Panc1 (cell line): ENCODE data around the gene GLRA3. TPM values are rescaled to one million over a fixed set of nuclear protein-coding genes. Genes with fewer than 3 reads are reported as not detected.

ENCODE experiments used
- ATAC-seq: fragments of 200-7000 bp; cut with Tn5 transposase; 2 replicates; pipeline ENCODE4 v1.9.1; 2020; ENCODE audit warnings: mild to moderate bottlenecking, moderate library complexity
- BruUV-seq: library from RNA; stranded (reverse); fragments of 400-500 nt; replicated peaks from 2 replicates; lab custom pipeline; 2021; lab: Mats Ljungman, UMichigan
- CTCF ChIA-PET: fragments of 300-600 bp; sonication (Branson Sonifier 250); formaldehyde crosslinking; loops from one replicate; lab custom pipeline; 2022; ENCODE audit warnings: antibody characterized with exemption; lab: Charles Lee
- POLR2A ChIA-PET: fragments of 300-600 bp; sonication (Branson Sonifier 250); formaldehyde crosslinking; loops from one replicate; lab custom pipeline; 2022; ENCODE audit warnings: antibody characterized with exemption; lab: Charles Lee
- DNase-seq: peaks from one replicate; pipeline ENCODE4 v3.0.0-alpha.2; 2010; ENCODE audit warnings: low read depth, low spot score
- H3K27ac ChIP-seq: 2 replicates; pipeline ENCODE4 v1.5.1; 2011; ENCODE audit warnings: mild to moderate bottlenecking, low read length, inconsistent platforms
- H3K27me3 ChIP-seq: fragments of 200-500 bp; sonication (Bioruptor generic); 2 replicates; pipeline ENCODE4 v1.6.0; 2014; ENCODE audit warnings: low read length, inconsistent platforms; ENCODE audit not compliant: control insufficient read depth, insufficient read depth
- H3K36me3 ChIP-seq: fragments of 200-500 bp; sonication (Bioruptor generic); 2 replicates; pipeline ENCODE4 v1.5.1; 2014; ENCODE audit warnings: inconsistent platforms, mild to moderate bottlenecking, low read length, moderate library complexity; ENCODE audit not compliant: control insufficient read depth, insufficient read depth
- H3K4me1 ChIP-seq: 2 replicates; pipeline ENCODE4 v1.5.1; 2011; ENCODE audit warnings: inconsistent platforms, mild to moderate bottlenecking, low read length, moderate library complexity; ENCODE audit not compliant: control insufficient read depth, insufficient read depth
- H3K4me3 ChIP-seq, 2 experiments: 2 replicates each; pipeline ENCODE4 v1.5.1; 2011 to 2012; ENCODE audit warnings: low read depth in 2 of 2, low read length in 2 of 2, mild to moderate bottlenecking in 2 of 2, inconsistent platforms in 1 of 2, moderate library complexity in 1 of 2
- H3K9me3 ChIP-seq: fragments of 200-500 bp; sonication (Bioruptor generic); 2 replicates; pipeline ENCODE4 v1.5.1; 2014; ENCODE audit warnings: low read depth, mild to moderate bottlenecking, inconsistent platforms, low read length, moderate library complexity; ENCODE audit not compliant: control insufficient read depth, insufficient read depth
- POLR2AphosphoS5 ChIP-seq: IDR thresholded peaks from 2 replicates; pipeline ENCODE4 v1.6.1; 2012; ENCODE audit warnings: mild to moderate bottlenecking, low read depth, low read length, moderate library complexity
- SIN3A ChIP-seq: IDR thresholded peaks from 2 replicates; pipeline ENCODE4 v1.6.1; 2012; ENCODE audit warnings: low read depth, mild to moderate bottlenecking, low read length, moderate library complexity, borderline replicate concordance; ENCODE audit not compliant: insufficient read depth
- TCF7L2 ChIP-seq: IDR thresholded peaks from 2 replicates; pipeline ENCODE4 v1.6.1; 2011; ENCODE audit warnings: mild to moderate bottlenecking, low read depth, low read length, inconsistent platforms
- in situ Hi-C: cut with HindIII; loops from 2 replicates; pipeline ENCODE4 v1.10.0; 2016; ENCODE audit warnings: low sequenced_read_pairs, low pct_unique_long_range_greater_than_20kb
- intact Hi-C: fragments of 100-400 bp; cut with micrococcal nuclease; formaldehyde crosslinking; loops from one replicate; pipeline ENCODE4 v1.10.0; 2022; ENCODE audit not compliant: unreplicated experiment
- total RNA-seq: library from RNA; stranded (reverse); gene quantifications from one replicate; pipeline ENCODE4 v1.2.1, GENCODE V29; 2021; ENCODE audit not compliant: unreplicated experiment
- TF ChIP-seq, protein P1 (sequence below): fragments of 450-650 bp; IDR thresholded peaks from 2 replicates; pipeline ENCODE4 v1.5.1; 2017; ENCODE audit warnings: mild to moderate bottlenecking
- TF ChIP-seq, protein P2 (sequence below), 2 experiments: IDR thresholded peaks; 2 replicates each; pipeline ENCODE4 v1.6.1; 2011 to 2012; ENCODE audit warnings: low read depth in 2 of 2, control low read depth in 1 of 2, low read length in 1 of 2, mild to moderate bottlenecking in 1 of 2, moderate library complexity in 1 of 2; ENCODE audit not compliant: insufficient read depth in 1 of 2

The GLRA3 gene
- total RNA-seq, 1 experiment from 2014 or later, result not detected

DNA sequence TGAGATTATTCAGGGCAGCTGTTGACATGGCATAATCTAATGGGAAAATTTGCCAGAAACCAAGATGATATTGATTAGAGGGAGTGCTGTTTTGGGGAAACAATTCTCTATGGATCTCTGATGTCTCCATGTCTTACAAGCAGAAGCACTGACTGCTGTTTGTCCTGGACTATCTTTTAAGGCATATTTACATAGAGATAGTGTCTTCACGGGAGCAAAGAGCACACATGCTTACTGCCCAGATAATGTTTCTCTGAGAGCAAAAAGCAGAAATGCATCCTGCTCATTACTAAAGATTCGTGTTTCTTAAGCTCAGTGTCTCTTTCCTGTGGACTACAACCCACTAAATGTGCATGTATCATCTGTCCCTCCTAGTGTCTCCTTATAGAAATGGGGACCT is 41.3 kb upstream of the GLRA3 start:
- H3K9me3 ChIP-seq, result no peaks in the 10 kb centered on the region
- in situ Hi-C loops (no loop called here), intact Hi-C loops (loop anchor here (5.0 kb wide), 1 partner anchor 667 kb away; no protein-coding TSS in a partner anchor)
- CTCF ChIA-PET, result no interaction called here
- H3K36me3 ChIP-seq, result no peaks in the 10 kb centered on the region
- DNase-seq (no peak), ATAC-seq (no peak)
- POLR2A ChIA-PET, result interaction anchor here (0.6 kb wide), 1 partner anchor 293 kb away, joined by 9 read pairs; no protein-coding TSS in a partner anchor
- no peaks in the 10 kb centered on the region for H3K4me1 ChIP-seq
- no peaks in the 10 kb centered on the region for H3K27me3 ChIP-seq
- no peak overlapping the region for H3K27ac ChIP-seq
- no peak overlapping the region for H3K4me3 ChIP-seq
- no TSS peak for BruUV-seq
- no peak for TF ChIP-seq TCF7L2
- TF ChIP-seq, protein P1, sequence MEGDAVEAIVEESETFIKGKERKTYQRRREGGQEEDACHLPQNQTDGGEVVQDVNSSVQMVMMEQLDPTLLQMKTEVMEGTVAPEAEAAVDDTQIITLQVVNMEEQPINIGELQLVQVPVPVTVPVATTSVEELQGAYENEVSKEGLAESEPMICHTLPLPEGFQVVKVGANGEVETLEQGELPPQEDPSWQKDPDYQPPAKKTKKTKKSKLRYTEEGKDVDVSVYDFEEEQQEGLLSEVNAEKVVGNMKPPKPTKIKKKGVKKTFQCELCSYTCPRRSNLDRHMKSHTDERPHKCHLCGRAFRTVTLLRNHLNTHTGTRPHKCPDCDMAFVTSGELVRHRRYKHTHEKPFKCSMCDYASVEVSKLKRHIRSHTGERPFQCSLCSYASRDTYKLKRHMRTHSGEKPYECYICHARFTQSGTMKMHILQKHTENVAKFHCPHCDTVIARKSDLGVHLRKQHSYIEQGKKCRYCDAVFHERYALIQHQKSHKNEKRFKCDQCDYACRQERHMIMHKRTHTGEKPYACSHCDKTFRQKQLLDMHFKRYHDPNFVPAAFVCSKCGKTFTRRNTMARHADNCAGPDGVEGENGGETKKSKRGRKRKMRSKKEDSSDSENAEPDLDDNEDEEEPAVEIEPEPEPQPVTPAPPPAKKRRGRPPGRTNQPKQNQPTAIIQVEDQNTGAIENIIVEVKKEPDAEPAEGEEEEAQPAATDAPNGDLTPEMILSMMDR, result no peak
- TF ChIP-seq, protein P2, sequence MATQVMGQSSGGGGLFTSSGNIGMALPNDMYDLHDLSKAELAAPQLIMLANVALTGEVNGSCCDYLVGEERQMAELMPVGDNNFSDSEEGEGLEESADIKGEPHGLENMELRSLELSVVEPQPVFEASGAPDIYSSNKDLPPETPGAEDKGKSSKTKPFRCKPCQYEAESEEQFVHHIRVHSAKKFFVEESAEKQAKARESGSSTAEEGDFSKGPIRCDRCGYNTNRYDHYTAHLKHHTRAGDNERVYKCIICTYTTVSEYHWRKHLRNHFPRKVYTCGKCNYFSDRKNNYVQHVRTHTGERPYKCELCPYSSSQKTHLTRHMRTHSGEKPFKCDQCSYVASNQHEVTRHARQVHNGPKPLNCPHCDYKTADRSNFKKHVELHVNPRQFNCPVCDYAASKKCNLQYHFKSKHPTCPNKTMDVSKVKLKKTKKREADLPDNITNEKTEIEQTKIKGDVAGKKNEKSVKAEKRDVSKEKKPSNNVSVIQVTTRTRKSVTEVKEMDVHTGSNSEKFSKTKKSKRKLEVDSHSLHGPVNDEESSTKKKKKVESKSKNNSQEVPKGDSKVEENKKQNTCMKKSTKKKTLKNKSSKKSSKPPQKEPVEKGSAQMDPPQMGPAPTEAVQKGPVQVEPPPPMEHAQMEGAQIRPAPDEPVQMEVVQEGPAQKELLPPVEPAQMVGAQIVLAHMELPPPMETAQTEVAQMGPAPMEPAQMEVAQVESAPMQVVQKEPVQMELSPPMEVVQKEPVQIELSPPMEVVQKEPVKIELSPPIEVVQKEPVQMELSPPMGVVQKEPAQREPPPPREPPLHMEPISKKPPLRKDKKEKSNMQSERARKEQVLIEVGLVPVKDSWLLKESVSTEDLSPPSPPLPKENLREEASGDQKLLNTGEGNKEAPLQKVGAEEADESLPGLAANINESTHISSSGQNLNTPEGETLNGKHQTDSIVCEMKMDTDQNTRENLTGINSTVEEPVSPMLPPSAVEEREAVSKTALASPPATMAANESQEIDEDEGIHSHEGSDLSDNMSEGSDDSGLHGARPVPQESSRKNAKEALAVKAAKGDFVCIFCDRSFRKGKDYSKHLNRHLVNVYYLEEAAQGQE (IDR thresholded peaks at IDR 0.05; ENCODE audit: insufficient read depth in 1 of 2, low read depth in 2 of 2, low read length in 1 of 2), result no peak
- no peak for TF ChIP-seq POLR2AphosphoS5
- TF ChIP-seq SIN3A, result no peak

DNA sequence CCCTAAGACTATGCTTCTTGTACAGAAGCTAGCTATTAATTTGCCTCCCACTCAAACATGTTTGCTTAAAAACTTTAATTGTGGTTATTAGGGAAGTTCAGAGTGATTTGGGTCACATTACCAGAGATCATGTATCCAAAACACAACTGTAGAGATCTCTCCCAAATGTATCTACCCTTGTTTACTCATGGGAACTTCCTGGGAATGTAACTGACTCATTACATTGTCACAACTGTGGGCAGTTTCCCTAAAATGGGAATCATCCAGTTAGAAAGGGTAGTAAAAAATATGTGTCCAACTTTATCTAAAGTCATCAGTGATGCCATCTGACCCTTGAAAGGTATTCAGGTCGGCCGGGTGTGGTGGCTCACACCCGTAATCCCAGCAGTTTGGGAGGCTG is 40.3 kb upstream of the GLRA3 start:
- Histone ChIP-seq H3K4me3 (no peak overlapping the region), H3K9me3 (no peaks in the 10 kb centered on the region), H3K27ac (no peak overlapping the region), H3K27me3 (no peaks in the 10 kb centered on the region), H3K4me1 (no peaks in the 10 kb centered on the region), H3K36me3 (no peaks in the 10 kb centered on the region)
- in situ Hi-C loops, result no loop called here
- no peak for ATAC-seq
- POLR2A ChIA-PET, result no interaction called here
- TF ChIP-seq TCF7L2, result no peak
- TF ChIP-seq, protein P2 (IDR thresholded peaks at IDR 0.05; ENCODE audit: insufficient read depth in 1 of 2, low read depth in 2 of 2, low read length in 1 of 2), result no peak
- TF ChIP-seq SIN3A, result no peak
- no peak for TF ChIP-seq POLR2AphosphoS5
- TF ChIP-seq, protein P1, result no peak
- CTCF ChIA-PET, result no interaction called here
- no TSS peak for BruUV-seq
- no peak for DNase-seq
- intact Hi-C loops, result no loop called here
